ENCODE measurements around the gene OR1L8. TPM values are rescaled to one million over a fixed set of nuclear protein-coding genes. Genes with fewer than 3 reads are reported as not detected.
"Not testable (repeated sequence)": the region's sequence is repeated elsewhere in the genome, so short reads cannot be mapped to it uniquely, and the experiment has no call there.

The OR1L8 gene
- total RNA-seq, 1 experiment from 2014 or later: not detected

DNA sequence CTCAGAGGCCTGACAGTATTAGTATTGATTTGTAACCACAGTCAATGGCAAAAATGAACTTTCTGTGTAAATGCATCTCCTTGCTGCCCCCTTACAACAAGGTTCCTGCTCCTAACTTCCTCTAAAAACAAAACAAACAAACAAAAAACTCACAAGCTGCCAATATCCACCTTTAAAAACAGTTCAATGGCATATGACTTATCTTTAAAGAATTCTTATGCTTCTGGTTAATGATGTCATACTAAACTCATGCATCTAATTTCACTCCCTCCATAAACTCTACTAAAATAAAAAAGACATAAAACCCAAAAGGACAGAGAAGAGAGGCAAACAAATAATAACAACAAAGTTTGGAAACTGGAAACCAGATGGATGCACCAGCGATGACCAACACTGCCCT is 47.0 kb downstream of the OR1L8 start:
- no peaks in the 10 kb centered on the region for H4K20me1 ChIP-seq (ENCODE audit: control insufficient read depth, insufficient read depth, insufficient read length)
- no peaks in the 10 kb centered on the region for H3K4me1 ChIP-seq (ENCODE audit: insufficient read depth, low read length)
- no peak overlapping the region for H3K27ac ChIP-seq (ENCODE audit: insufficient read length, low read depth, low read length)
- H3K14ac ChIP-seq (ENCODE audit: insufficient read depth, low read length): no peak overlapping the region
- no peak overlapping the region for H2BK12ac ChIP-seq (ENCODE audit: insufficient read length, low read depth, low read length)
- no peak overlapping the region for H2BK15ac ChIP-seq (ENCODE audit: low read depth, low read length)
- no peak overlapping the region for H2BK20ac ChIP-seq (ENCODE audit: low read depth, low read length, poor library complexity, severe bottlenecking)
- no peak for DNase-seq
- H3K4me2 ChIP-seq (ENCODE audit: insufficient read depth, insufficient read length, low read length): no peak overlapping the region
- no peaks in the 10 kb centered on the region for H3K79me1 ChIP-seq (ENCODE audit: insufficient read depth, low read depth, low read length, poor library complexity, severe bottlenecking)
- WGBS (ENCODE audit: extremely low coverage, insufficient read length, low lambda C conversion rate): no CpG with 5 or more reads among the region's 1 CpG
- H3K18ac ChIP-seq (ENCODE audit: insufficient read length, low read depth, low read length): no peak overlapping the region
- no peaks in the 10 kb centered on the region for H3K27me3 ChIP-seq (ENCODE audit: insufficient read depth, low read length)
- peaks cover 79% of the 10 kb centered on the region in 2 experiments for H3K9me3 Mint-ChIP-seq
- peaks cover 0 to 33% (median 13%) of the 10 kb centered on the region in 3 experiments; a peak in 5 of 7 replicates for H3K36me3 Mint-ChIP-seq (ENCODE audit: insufficient read depth in 1 of 3, low read depth in 3 of 3)
- TF ChIP-seq CTCF (conservative IDR thresholded peaks at IDR 0.05): no peak
- no peak overlapping the region for H4K91ac ChIP-seq (ENCODE audit: insufficient read length, low read depth, low read length)
- H4K8ac ChIP-seq (replicated peaks; ENCODE audit: insufficient read length, low read depth, low read length): no peak overlapping the region
- no peak overlapping the region for H3K4ac ChIP-seq (ENCODE audit: low read depth, low read length)
- no peaks in the 10 kb centered on the region for H3K23me2 ChIP-seq (ENCODE audit: insufficient read length, low read depth, low read length, poor library complexity, severe bottlenecking)
- H3K27me3 Mint-ChIP-seq (ENCODE audit: low read depth): peaks cover 1% of the 10 kb centered on the region
- H2AFZ ChIP-seq (ENCODE audit: low read length): no peak overlapping the region
- H3K9me3 ChIP-seq (ENCODE audit: control insufficient read depth, low read depth, low read length): peaks cover 15% of the 10 kb centered on the region
- H3K56ac ChIP-seq (ENCODE audit: insufficient read length, low read depth, low read length): no peak overlapping the region
- no peak overlapping the region for H4K5ac ChIP-seq (ENCODE audit: insufficient read length, low read depth, low read length)
- H3K4me3 Mint-ChIP-seq: no peak overlapping the region
- H3K4me1 Mint-ChIP-seq: no peaks in the 10 kb centered on the region
- no peak overlapping the region for H2AK5ac ChIP-seq (ENCODE audit: insufficient read length, low read length)
- H3K79me2 ChIP-seq (ENCODE audit: insufficient read depth, low read length): no peaks in the 10 kb centered on the region
- no peak overlapping the region for H3K9ac ChIP-seq (ENCODE audit: extremely low read depth, insufficient read length, low read length)
- no peak overlapping the region for H2BK5ac ChIP-seq (ENCODE audit: insufficient read length, low read length)
- H2BK120ac ChIP-seq (ENCODE audit: low read depth, low read length, poor library complexity, severe bottlenecking): no peak overlapping the region
- H3T11ph ChIP-seq (ENCODE audit: low read length): no peak overlapping the region
- H3K27ac Mint-ChIP-seq: no peak overlapping the region
- H3K23ac ChIP-seq (ENCODE audit: insufficient read length, low read depth, low read length): no peak overlapping the region

DNA sequence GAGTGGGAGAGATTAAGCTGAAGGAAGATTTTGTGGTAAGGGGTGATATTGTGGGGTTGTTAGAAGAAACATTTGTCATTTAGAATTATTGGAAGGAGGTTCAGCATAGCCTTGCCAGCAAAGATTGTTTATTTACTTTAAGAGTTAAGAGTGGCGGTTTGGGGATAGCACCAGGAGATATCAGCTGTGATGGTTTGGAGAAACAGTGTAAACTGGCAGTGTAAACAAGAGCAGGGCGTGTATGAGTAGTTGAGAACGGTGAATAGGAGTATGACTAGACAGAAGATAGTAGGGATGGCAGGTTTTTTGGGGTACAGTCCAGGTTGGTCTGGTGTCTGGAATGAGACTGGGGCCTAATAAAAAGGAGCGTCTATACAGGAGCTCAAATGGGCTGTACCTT is 52.0 kb downstream of the OR1L8 start:
- H4K5ac ChIP-seq (ENCODE audit: insufficient read length, low read depth, low read length); H3K27me3 ChIP-seq (ENCODE audit: insufficient read depth, low read length); H4K8ac ChIP-seq (replicated peaks; ENCODE audit: insufficient read length, low read depth, low read length); H2AK5ac ChIP-seq (ENCODE audit: insufficient read length, low read length); H3K9ac ChIP-seq (ENCODE audit: extremely low read depth, insufficient read length, low read length); H4K20me1 ChIP-seq (ENCODE audit: control insufficient read depth, insufficient read depth, insufficient read length); DNase-seq; H2BK15ac ChIP-seq (ENCODE audit: low read depth, low read length); H3T11ph ChIP-seq (ENCODE audit: low read length); H3K79me1 ChIP-seq (ENCODE audit: insufficient read depth, low read depth, low read length, poor library complexity, severe bottlenecking); H2BK5ac ChIP-seq (ENCODE audit: insufficient read length, low read length); H3K4me1 Mint-ChIP-seq; H3K27ac Mint-ChIP-seq; H4K91ac ChIP-seq (ENCODE audit: insufficient read length, low read depth, low read length); H3K56ac ChIP-seq (ENCODE audit: insufficient read length, low read depth, low read length); H2BK20ac ChIP-seq (ENCODE audit: low read depth, low read length, poor library complexity, severe bottlenecking); H3K4me1 ChIP-seq (ENCODE audit: insufficient read depth, low read length); H3K4ac ChIP-seq (ENCODE audit: low read depth, low read length); H3K4me3 Mint-ChIP-seq; H2AFZ ChIP-seq (ENCODE audit: low read length); H3K79me2 ChIP-seq (ENCODE audit: insufficient read depth, low read length); H2BK120ac ChIP-seq (ENCODE audit: low read depth, low read length, poor library complexity, severe bottlenecking); H3K23ac ChIP-seq (ENCODE audit: insufficient read length, low read depth, low read length); H3K18ac ChIP-seq (ENCODE audit: insufficient read length, low read depth, low read length); H3K4me2 ChIP-seq (ENCODE audit: insufficient read depth, insufficient read length, low read length); H3K14ac ChIP-seq (ENCODE audit: insufficient read depth, low read length); H3K27ac ChIP-seq (ENCODE audit: insufficient read length, low read depth, low read length); H3K27me3 Mint-ChIP-seq (ENCODE audit: low read depth); H2BK12ac ChIP-seq (ENCODE audit: insufficient read length, low read depth, low read length); H3K23me2 ChIP-seq (ENCODE audit: insufficient read length, low read depth, low read length, poor library complexity, severe bottlenecking): not testable (repeated sequence)
- Mint-ChIP-seq H3K36me3 (ENCODE audit: insufficient read depth in 1 of 3, low read depth in 3 of 3) (peaks cover 0 to 45% (median 13%) of the 10 kb centered on the region in 3 experiments; a peak in 5 of 7 replicates), H3K9me3 (peaks cover 93% of the 10 kb centered on the region in 2 experiments)
- H3K9me3 ChIP-seq (ENCODE audit: control insufficient read depth, low read depth, low read length): peaks cover 38% of the 10 kb centered on the region
- no CpG with 5 or more reads among the region's 4 CpGs for WGBS (ENCODE audit: extremely low coverage, insufficient read length, low lambda C conversion rate)

Data from H9 (cell line).